Prostate gland (tissue), 2 donors: Measurements from ENCODE around the gene KRT7.

Experiments
- CTCF ChIP-seq, 4 experiments: fragments of 200-600 bp in 2 of 4; fragments of 450-650 bp in 2 of 4; sonication (generic) in 2 of 4; IDR thresholded peaks; 1 replicate in 3 of 4; 2 replicates in 1 of 4; pipeline ENCODE4 v1.5.1; 2016 to 2019; ENCODE audit warnings: antibody characterized with exemption in 4 of 4, mild to moderate bottlenecking in 2 of 4, moderate library complexity in 2 of 4
- POLR2A ChIP-seq: fragments of 450-650 bp; IDR thresholded peaks from one replicate; pipeline ENCODE4 v1.6.1; 2016; ENCODE audit warnings: antibody characterized with exemption, mild to moderate bottlenecking
- POLR2AphosphoS5 ChIP-seq: sonication (generic); formaldehyde crosslinking; IDR thresholded peaks from one replicate; pipeline ENCODE4 v1.6.1; 2017; ENCODE audit warnings: antibody characterized with exemption

- no peak for TF ChIP-seq CTCF (IDR thresholded peaks at IDR 0.05)
- TF ChIP-seq POLR2A = no peak
- no peak for TF ChIP-seq POLR2AphosphoS5
Observed at GRCh38 chr12:52275686-52276085, 42.6 kb downstream of the KRT7 start.
